K562 (cell line): ENCODE results near the gene OR51F1. TPM values are rescaled to one million over a fixed set of nuclear protein-coding genes. Genes with fewer than 3 reads are reported as not detected.

Source experiments
- ATAC-seq: fragments of 200-7000 bp; cut with Tn5 transposase; 3 replicates; pipeline ENCODE4 v1.9.1; 2020; ENCODE audit warnings: moderate library complexity
- BruUV-seq: library from RNA; stranded (reverse); fragments of 400-500 nt; replicated peaks from 2 replicates; lab custom pipeline; 2021; lab: Mats Ljungman, UMichigan
- CTCF ChIA-PET: fragments of 300-600 bp; formaldehyde crosslinking; extraction: SDS; loops from one replicate; lab custom pipeline; 2021; ENCODE audit warnings: low intra/inter-chr PET ratio; lab: Yijun Ruan, JAX
- POLR2A ChIA-PET: fragments of 300-600, 350-650 bp; sonication (Branson Sonifier 250); formaldehyde crosslinking; extraction: SDS; loops from one replicate; lab custom pipeline; 2021; ENCODE audit warnings: antibody characterized with exemption, inconsistent platforms; lab: Yijun Ruan, JAX
- DNase-seq, 4 experiments: peaks; one replicate each; pipeline versions ENCODE4 v3.0.0 to v3.0.0-alpha.2; 2011 to 2018; ENCODE audit warnings: low spot score in 3 of 4, mixed read lengths in 3 of 4; ENCODE audit errors: extremely low read depth in 1 of 4
- FAIRE-seq: peaks from 2 replicates; lab custom pipeline; 2011; peaks lifted over from hg19 to GRCh38; lab: Jason Lieb, UNC
- H2AFZ ChIP-seq: 2 replicates; pipeline ENCODE4 v1.6.0; 2011; ENCODE audit warnings: low read depth, low read length, control low read depth, inconsistent platforms
- H3K27ac ChIP-seq: fragments of 200-600 bp; 3 replicates; pipeline ENCODE4 v1.8.0; 2011; ENCODE audit warnings: low read depth, mild to moderate bottlenecking, control low read depth, inconsistent platforms, low read length, moderate library complexity, mixed read lengths; ENCODE audit errors: extremely low read depth
- H3K27me3 ChIP-seq, 2 experiments: fragments of 300-600 bp in 1 of 2; 2 replicates in 1 of 2; 3 replicates in 1 of 2; pipeline versions ENCODE4 v1.6.0 to v1.8.0; 2011; ENCODE audit warnings: inconsistent platforms in 2 of 2, low read length in 2 of 2, mild to moderate bottlenecking in 1 of 2, mixed read lengths in 1 of 2, moderate library complexity in 1 of 2; ENCODE audit not compliant: control insufficient read depth in 2 of 2, insufficient read depth in 2 of 2
- H3K36me3 ChIP-seq: fragments of 300-600 bp; 3 replicates; pipeline ENCODE4 v1.8.0; 2011; ENCODE audit warnings: mild to moderate bottlenecking, low read length, inconsistent platforms; ENCODE audit not compliant: control insufficient read depth, insufficient read depth
- H3K4me1 ChIP-seq, 2 experiments: fragments of 200-600 bp in 1 of 2; replicated peaks in 1 of 2; 2 replicates in 1 of 2; 3 replicates in 1 of 2; pipeline versions ENCODE4 v1.5.1 to v1.8.0; 2011; ENCODE audit warnings: inconsistent platforms in 2 of 2, low read length in 2 of 2, mild to moderate bottlenecking in 1 of 2, mixed read lengths in 1 of 2, moderate library complexity in 1 of 2; ENCODE audit not compliant: control insufficient read depth in 2 of 2, insufficient read depth in 2 of 2
- H3K4me2 ChIP-seq: 2 replicates; pipeline ENCODE4 v1.6.1; 2011; ENCODE audit warnings: low read length, control low read depth, inconsistent platforms, mixed read lengths; ENCODE audit not compliant: insufficient read depth
- H3K4me3 ChIP-seq: fragments of 200-600 bp; sonication (generic), shearing (Covaris generic); 2 replicates; pipeline ENCODE4 v1.5.1; 2016; ENCODE audit warnings: control low read depth, inconsistent platforms
- H3K79me2 ChIP-seq: fragments of 200-600 bp; 3 replicates; pipeline ENCODE4 v1.8.0; 2011; ENCODE audit warnings: low read length, inconsistent platforms; ENCODE audit not compliant: control insufficient read depth, insufficient read depth
- H3K9ac ChIP-seq, 2 experiments: 2 replicates each; pipeline versions ENCODE4 v1.6.0 to v1.6.1; 2011; ENCODE audit warnings: low read depth in 2 of 2, low read length in 2 of 2, control low read depth in 1 of 2, inconsistent platforms in 1 of 2, mild to moderate bottlenecking in 1 of 2, mixed read lengths in 1 of 2; ENCODE audit not compliant: insufficient read depth in 1 of 2
- H3K9me1 ChIP-seq: one replicate; pipeline ENCODE4 v1.6.0; 2011; ENCODE audit warnings: inconsistent platforms, mild to moderate bottlenecking, low read length, moderate library complexity; ENCODE audit not compliant: control insufficient read depth, insufficient read depth
- H3K9me3 ChIP-seq: replicated peaks from 2 replicates; pipeline ENCODE4 v1.5.1; 2011; ENCODE audit warnings: low read depth, low read length, inconsistent platforms; ENCODE audit not compliant: control insufficient read depth, insufficient read depth
- H4K20me1 ChIP-seq: replicated peaks from 2 replicates; pipeline ENCODE4 v1.6.1; 2011; ENCODE audit warnings: low read length, inconsistent platforms, mixed read lengths; ENCODE audit not compliant: control insufficient read depth, insufficient read depth
- CHCHD3 ChIP-seq: fragments of 250-450 bp; sonication (Bioruptor Pico); IDR thresholded peaks from 2 replicates; pipeline ENCODE4 v2.1.2; 2022; ENCODE audit warnings: mild to moderate bottlenecking
- EP400 ChIP-seq: fragments of 450-650 bp; IDR thresholded peaks from 2 replicates; pipeline ENCODE4 v1.6.1; 2017; ENCODE audit warnings: antibody characterized with exemption, mild to moderate bottlenecking, moderate library complexity
- GTF2F1 ChIP-seq: IDR thresholded peaks from 2 replicates; pipeline ENCODE4 v1.6.1; 2011; ENCODE audit warnings: low read depth, low read length, improper control_type of control experiment
- HSF4 ChIP-seq: fragments of 250-450 bp; sonication (Bioruptor Pico); IDR thresholded peaks from 2 replicates; pipeline ENCODE4 v2.1.2; 2022; ENCODE audit warnings: mild to moderate bottlenecking, moderate library complexity, borderline replicate concordance
- POLR3A ChIP-seq: IDR thresholded peaks from 2 replicates; pipeline ENCODE4 v1.6.1; 2011; ENCODE audit warnings: borderline replicate concordance, mild to moderate bottlenecking, moderate library complexity; ENCODE audit not compliant: insufficient read length, insufficient read depth; ENCODE audit errors: extremely low read depth
- POLR3G ChIP-seq: IDR thresholded peaks from 2 replicates; pipeline ENCODE4 v1.6.1; 2011; ENCODE audit not compliant: insufficient read length, insufficient replicate concordance; ENCODE audit errors: extremely low read depth
- POU5F1 ChIP-seq: fragments of 150-350 bp; IDR thresholded peaks from 2 replicates; pipeline ENCODE4 v1.6.1; 2014; ENCODE audit warnings: borderline replicate concordance, low read length, low read depth, mild to moderate bottlenecking; ENCODE audit not compliant: partially characterized antibody
- SMARCA4 ChIP-seq: fragments of 450-650 bp; IDR thresholded peaks from 2 replicates; pipeline ENCODE4 v1.6.1; 2016
- TFAM ChIP-seq: fragments of 250-450 bp; sonication (Bioruptor Pico); conservative IDR thresholded peaks from 2 replicates; pipeline ENCODE4 v1.5.0; 2021; ENCODE audit warnings: mild to moderate bottlenecking, moderate library complexity
- ZBTB34 ChIP-seq: fragments of 250-450 bp; sonication (Bioruptor Pico); IDR thresholded peaks from 2 replicates; pipeline ENCODE4 v1.8.0; 2021; ENCODE audit warnings: mild to moderate bottlenecking, moderate library complexity
- ZFP30 ChIP-seq: fragments of 250-450 bp; sonication (Bioruptor Pico); IDR thresholded peaks from 2 replicates; pipeline ENCODE4 v1.8.0; 2022; ENCODE audit warnings: moderate library complexity, mild to moderate bottlenecking, inconsistent platforms, borderline replicate concordance
- WGBS: fragments of 100-300 bp; shearing (Covaris generic); methylation state at CpG from one replicate; pipeline ENCODE4 v1.1.6; 2016; ENCODE audit warnings: low coverage, mixed read lengths; ENCODE audit not compliant: insufficient coverage; ENCODE audit errors: missing lambda C conversion rate; 5-methylcytosine and 5-hydroxymethylcytosine counted together
- in situ Hi-C: fragments of 300-500 bp; cut with MboI; formaldehyde crosslinking; loops from 4 replicates; pipeline ENCODE4 v1.15.0; 2018; ENCODE audit warnings: inconsistent platforms, mixed read lengths
- intact Hi-C: fragments of 100-400 bp; cut with micrococcal nuclease; formaldehyde crosslinking; loops from 2 replicates; pipeline ENCODE4 v1.14.2; 2022
- polyA plus RNA-seq, 8 experiments: library from polyadenylated mRNA; depleted of rRNA in 4 of 8; stranded (reverse) in 5 of 8; unstranded in 3 of 8; fragments of >200 nt; fragmentation: Nextera tagmentation in 2 of 8; fragmentation: Illumina TruSeq in 1 of 8; extraction: Ambion mirVana in 2 of 8; extraction: Trizol in 1 of 8; gene quantifications; 2 replicates each; pipeline versions ENCODE4 v1.2.1 to v1.2.3, GENCODE V29; 2011 to 2014; ENCODE audit warnings: inconsistent platforms in 1 of 8, missing spikeins in 1 of 8
- total RNA-seq, 7 experiments: library from RNA; depleted of rRNA in 6 of 7; stranded (reverse); fragments of >200 nt in 6 of 7; fragmentation: Illumina TruSeq in 2 of 7; extraction: Trizol in 2 of 7; gene quantifications; 2 replicates each; pipeline versions ENCODE4 v1.2.1 to v1.2.3, GENCODE V29; 2011 to 2021; ENCODE audit warnings: low replicate concordance in 1 of 7

Gene OR51F1
- total and polyA plus RNA-seq, 9 of the 15 experiments (the other 6 are each of a cell fraction or from before 2014, with no cell fraction given): not detected

- no peaks in the 10 kb centered on the region for H3K79me2 ChIP-seq
- no peak for ATAC-seq
- H3K4me3 ChIP-seq: no peak overlapping the region
- FAIRE-seq: no peak
- in situ Hi-C loops: no loop called here
- no peak overlapping the region for H3K9ac ChIP-seq
- H3K36me3 ChIP-seq: no peaks in the 10 kb centered on the region
- H3K9me1 ChIP-seq: no peaks in the 10 kb centered on the region
- H2AFZ ChIP-seq: no peak overlapping the region
- no peaks in the 10 kb centered on the region for H4K20me1 ChIP-seq
- H3K27ac ChIP-seq: no peak overlapping the region
- H3K4me1 ChIP-seq: no peaks in the 10 kb centered on the region
- WGBS: 0% methylated on average over 2 of the region's 2 CpGs
- peaks cover 0 to 4% of the 10 kb centered on the region in 2 experiments; a peak in 4 of 5 replicates for H3K27me3 ChIP-seq
- H3K4me2 ChIP-seq: no peak overlapping the region
- no TSS peak for BruUV-seq
- no peaks in the 10 kb centered on the region for H3K9me3 ChIP-seq
- intact Hi-C loops: no loop called here
- POLR2A ChIA-PET: no interaction called here
- no peak for DNase-seq
- CTCF ChIA-PET: no interaction called here
- TF ChIP-seq SMARCA4 (no peak), POLR3G (no peak), CHCHD3 (CRISPR knock-in tag) (no peak), GTF2F1 (no peak), ZBTB34 (CRISPR knock-in tag) (no peak), EP400 (no peak), POLR3A (no peak), ZFP30 (no peak), HSF4 (CRISPR knock-in tag) (no peak), POU5F1 (no peak), TFAM (CRISPR knock-in tag) (no peak)
Measured at GRCh38 chr11:4797206-4797605, 27.5 kb upstream of the OR51F1 start.
